Gastroesophageal sphincter (tissue), 4 donors: ENCODE results near the gene TIPRL. TPM values are rescaled to one million over a fixed set of nuclear protein-coding genes. Genes with fewer than 3 reads are reported as not detected.

Source experiments
- ATAC-seq: fragments of 150-250 bp; one replicate; pipeline ENCODE4 v1.9.1; 2016; ENCODE audit warnings: mild to moderate bottlenecking, moderate library complexity
- H3K27ac ChIP-seq, 4 donors: fragments of 200-600 bp; sonication (generic) in 3 of 4; 1 replicate in 3 of 4; 2 replicates in 1 of 4; pipeline ENCODE4 v1.5.1; 2016 to 2019
- H3K27me3 ChIP-seq: fragments of 200-600 bp; sonication (generic); one replicate; pipeline ENCODE4 v1.5.1; 2019
- H3K36me3 ChIP-seq, 2 donors: fragments of 200-600 bp; sonication (generic); one replicate each; pipeline ENCODE4 v1.5.1; 2019; ENCODE audit warnings: control low read depth in 1 of 2
- H3K4me1 ChIP-seq, 3 donors: fragments of 200-600 bp; sonication (generic); 1 replicate in 2 of 3; 2 replicates in 1 of 3; pipeline ENCODE4 v1.5.1; 2016 to 2019; ENCODE audit warnings: control low read depth in 2 of 3
- H3K4me3 ChIP-seq, 2 donors: fragments of 200-600 bp; sonication (generic); one replicate each; pipeline ENCODE4 v1.5.1; 2019; ENCODE audit warnings: mild to moderate bottlenecking in 1 of 2, moderate library complexity in 1 of 2
- H3K9me3 ChIP-seq, 3 donors: fragments of 200-600 bp; sonication (generic); one replicate each; pipeline ENCODE4 v1.5.1; 2017 to 2019; ENCODE audit warnings: control low read depth in 2 of 3
- EP300 ChIP-seq: sonication (generic); formaldehyde crosslinking; IDR thresholded peaks from one replicate; pipeline ENCODE4 v1.6.1; 2017; ENCODE audit warnings: antibody characterized with exemption, mild to moderate bottlenecking
- POLR2A ChIP-seq, 2 donors: fragments of 450-650 bp; IDR thresholded peaks; one replicate each; pipeline ENCODE4 v1.6.1; 2017; ENCODE audit warnings: antibody characterized with exemption in 2 of 2, mild to moderate bottlenecking in 2 of 2, moderate library complexity in 1 of 2
- POLR2AphosphoS5 ChIP-seq: sonication (generic); formaldehyde crosslinking; IDR thresholded peaks from one replicate; pipeline ENCODE4 v1.6.1; 2017; ENCODE audit warnings: antibody characterized with exemption
- WGBS, 2 donors: methylation state at CpG; one replicate each; pipeline ENCODE4 v1.1.5; 2018; ENCODE audit warnings: low coverage in 1 of 2; 5-methylcytosine and 5-hydroxymethylcytosine counted together
- total RNA-seq, 4 donors: library from RNA; depleted of rRNA; stranded (reverse); fragments of >200 nt; gene quantifications; one replicate each; pipeline ENCODE4 v1.1.0, GENCODE V29; 2016
- TF ChIP-seq, protein P1 (sequence below), 4 experiments: fragments of 200-600 bp in 2 of 4; fragments of 450-650 bp in 2 of 4; sonication (generic) in 1 of 4; IDR thresholded peaks; one replicate each; pipeline ENCODE4 v1.5.1; 2017 to 2019; ENCODE audit warnings: antibody characterized with exemption in 4 of 4, mild to moderate bottlenecking in 2 of 4, moderate library complexity in 2 of 4

Gene TIPRL
- total RNA-seq, 4 donors from 2014 or later = 16.7 to 34.9 (median 23.5) TPM

DNA sequence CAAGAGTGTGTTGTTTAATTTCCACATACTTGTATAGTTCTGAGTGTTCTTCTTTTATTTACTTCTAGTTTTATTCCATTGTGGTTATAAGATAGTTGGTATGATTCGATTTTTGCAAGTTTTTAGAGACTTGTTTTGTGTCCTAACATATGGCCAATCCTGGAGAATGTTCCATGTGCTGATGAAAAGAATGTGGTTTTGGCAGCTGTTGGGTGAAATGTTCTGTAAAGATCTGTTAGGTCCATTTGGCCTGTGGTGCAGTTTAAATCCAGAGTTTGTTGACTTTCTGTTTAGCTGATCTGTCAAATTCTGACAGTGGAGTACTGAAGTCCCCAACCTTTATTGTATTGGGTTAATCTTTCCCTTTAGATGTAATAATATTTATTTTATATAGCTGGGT is 19.5 kb upstream of the TIPRL start:
- H3K36me3 ChIP-seq = no peaks in the 10 kb centered on the region
- no peak overlapping the region for H3K27ac ChIP-seq
- WGBS, 2 donors = 35% methylated on average over 1 of the region's 1 CpG; no CpG with 5 or more reads in 1 of the 2 donors
- ATAC-seq = no peak
- peaks cover 3 to 24% (median 3%) of the 10 kb centered on the region in 3 donors for H3K9me3 ChIP-seq
- TF ChIP-seq, protein P1, sequence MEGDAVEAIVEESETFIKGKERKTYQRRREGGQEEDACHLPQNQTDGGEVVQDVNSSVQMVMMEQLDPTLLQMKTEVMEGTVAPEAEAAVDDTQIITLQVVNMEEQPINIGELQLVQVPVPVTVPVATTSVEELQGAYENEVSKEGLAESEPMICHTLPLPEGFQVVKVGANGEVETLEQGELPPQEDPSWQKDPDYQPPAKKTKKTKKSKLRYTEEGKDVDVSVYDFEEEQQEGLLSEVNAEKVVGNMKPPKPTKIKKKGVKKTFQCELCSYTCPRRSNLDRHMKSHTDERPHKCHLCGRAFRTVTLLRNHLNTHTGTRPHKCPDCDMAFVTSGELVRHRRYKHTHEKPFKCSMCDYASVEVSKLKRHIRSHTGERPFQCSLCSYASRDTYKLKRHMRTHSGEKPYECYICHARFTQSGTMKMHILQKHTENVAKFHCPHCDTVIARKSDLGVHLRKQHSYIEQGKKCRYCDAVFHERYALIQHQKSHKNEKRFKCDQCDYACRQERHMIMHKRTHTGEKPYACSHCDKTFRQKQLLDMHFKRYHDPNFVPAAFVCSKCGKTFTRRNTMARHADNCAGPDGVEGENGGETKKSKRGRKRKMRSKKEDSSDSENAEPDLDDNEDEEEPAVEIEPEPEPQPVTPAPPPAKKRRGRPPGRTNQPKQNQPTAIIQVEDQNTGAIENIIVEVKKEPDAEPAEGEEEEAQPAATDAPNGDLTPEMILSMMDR (IDR thresholded peaks at IDR 0.05) = no peak
- TF ChIP-seq POLR2A (IDR thresholded peaks at IDR 0.05) (no peak), POLR2AphosphoS5 (no peak), EP300 (no peak)
- no peaks in the 10 kb centered on the region for H3K4me1 ChIP-seq
- H3K27me3 ChIP-seq = no peaks in the 10 kb centered on the region
- H3K4me3 ChIP-seq = no peak overlapping the region

DNA sequence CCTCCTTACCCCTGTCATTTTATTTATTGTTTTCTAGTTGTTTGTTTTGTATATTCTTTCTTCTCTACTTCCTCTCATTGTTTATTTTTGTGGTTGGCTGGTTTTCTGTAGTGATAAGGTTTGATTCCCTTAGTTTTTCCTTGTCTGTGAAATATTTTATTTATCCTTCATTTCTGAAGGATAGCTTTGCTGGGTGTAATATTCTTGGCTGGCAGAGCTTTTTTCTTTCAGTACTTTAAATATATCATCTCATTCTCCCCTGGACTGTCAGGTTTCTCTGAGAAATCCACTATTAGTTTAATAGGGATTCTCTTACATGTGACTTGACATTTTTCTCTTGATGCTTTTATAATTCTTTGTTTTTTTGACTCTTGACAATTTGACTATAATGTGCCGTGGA is 18.8 kb upstream of the TIPRL start:
- Histone ChIP-seq H3K27ac (no peak overlapping the region), H3K9me3 (peaks cover 3 to 24% (median 3%) of the 10 kb centered on the region in 3 donors), H3K36me3 (no peaks in the 10 kb centered on the region), H3K4me1 (no peaks in the 10 kb centered on the region), H3K4me3 (no peak overlapping the region), H3K27me3 (no peaks in the 10 kb centered on the region)
- WGBS, 2 donors = 92 to 100% methylated on average over 1 of the region's 1 CpG
- ATAC-seq = no peak
- no peak for TF ChIP-seq POLR2AphosphoS5
- TF ChIP-seq POLR2A (IDR thresholded peaks at IDR 0.05) = no peak
- TF ChIP-seq EP300 = no peak
- TF ChIP-seq, protein P1 (IDR thresholded peaks at IDR 0.05) = no peak

DNA sequence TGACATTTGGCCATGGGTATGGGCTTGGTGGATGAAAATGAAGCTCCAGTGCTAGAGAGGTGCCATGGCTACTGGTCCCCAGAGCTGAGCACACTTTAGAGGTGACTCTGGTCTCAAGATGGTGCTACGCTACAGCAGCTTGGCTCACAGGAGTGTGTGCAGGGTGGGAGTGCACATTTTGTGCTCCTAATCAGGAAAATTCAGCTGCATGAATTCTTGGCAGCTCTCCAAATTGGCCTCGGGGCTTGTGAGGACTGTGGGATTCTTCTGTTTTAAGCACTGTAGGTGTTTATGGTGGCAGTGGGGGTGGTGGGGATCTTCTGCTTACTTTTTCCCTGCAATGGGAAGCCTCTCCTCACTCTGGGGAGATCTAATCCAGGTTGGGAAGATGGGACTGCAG is 17.3 kb upstream of the TIPRL start:
- Histone ChIP-seq H3K27me3 (no peaks in the 10 kb centered on the region), H3K36me3 (no peaks in the 10 kb centered on the region), H3K9me3 (peaks cover 3 to 24% (median 3%) of the 10 kb centered on the region in 3 donors), H3K27ac (no peak overlapping the region), H3K4me1 (no peaks in the 10 kb centered on the region), H3K4me3 (no peak overlapping the region)
- no peak for ATAC-seq
- TF ChIP-seq EP300 = no peak
- TF ChIP-seq, protein P1 (IDR thresholded peaks at IDR 0.05) = no peak
- no peak for TF ChIP-seq POLR2A (IDR thresholded peaks at IDR 0.05)
- TF ChIP-seq POLR2AphosphoS5 = no peak
- WGBS, 2 donors = 40% methylated on average over 1 of the region's 2 CpGs; no CpG with 5 or more reads in 1 of the 2 donors

DNA sequence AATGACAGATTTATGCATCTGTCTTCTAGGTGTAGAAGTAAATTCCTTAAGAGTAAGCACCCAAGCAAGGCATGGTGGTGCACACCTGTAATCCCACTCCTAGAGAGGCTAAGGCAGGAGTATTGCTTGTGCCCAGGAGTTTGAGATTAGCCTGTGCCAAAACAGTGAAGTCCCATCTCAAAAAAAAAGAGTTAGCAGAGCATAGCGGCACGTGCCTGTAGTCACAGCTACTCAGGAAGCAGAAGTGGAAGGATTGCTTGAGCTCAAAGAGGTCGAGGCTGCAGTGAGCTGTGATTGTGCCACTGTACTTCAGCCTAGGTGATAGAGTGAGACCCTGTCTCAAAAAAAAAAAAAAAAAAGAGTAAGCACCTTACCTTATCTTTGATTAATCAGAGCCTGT is 15.1 kb upstream of the TIPRL start:
- H3K36me3 ChIP-seq = no peaks in the 10 kb centered on the region
- H3K9me3 ChIP-seq = peaks cover 0 to 14% (median 3%) of the 10 kb centered on the region in 3 donors
- TF ChIP-seq POLR2AphosphoS5 (no peak), POLR2A (IDR thresholded peaks at IDR 0.05) (no peak)
- H3K4me1 ChIP-seq = no peaks in the 10 kb centered on the region
- WGBS, 2 donors = 67 to 80% methylated on average over 2 to 3 of the region's 3 CpGs
- no peak overlapping the region for H3K4me3 ChIP-seq
- no peak overlapping the region for H3K27ac ChIP-seq
- H3K27me3 ChIP-seq = no peaks in the 10 kb centered on the region
- no peak for ATAC-seq

DNA sequence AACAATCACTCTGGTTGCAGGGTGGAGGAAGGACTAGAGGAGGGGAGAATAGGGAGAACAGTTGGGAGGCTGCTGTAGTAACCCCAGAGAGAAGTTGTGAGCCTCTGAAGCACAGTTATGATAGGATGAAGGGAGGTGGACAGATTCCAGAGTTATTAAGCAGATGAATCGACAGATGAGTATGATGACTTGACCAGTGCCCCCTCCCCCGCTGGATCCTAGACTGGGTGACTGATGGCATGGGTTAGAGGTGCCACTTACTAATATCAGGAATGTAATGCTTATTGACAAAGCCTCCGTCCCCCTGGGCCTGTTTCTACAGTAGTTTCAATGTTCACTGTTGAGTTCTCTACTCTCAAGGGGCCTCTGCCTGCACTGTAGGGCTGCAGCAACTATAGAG is 14.0 kb upstream of the TIPRL start:
- Histone ChIP-seq H3K36me3 (no peaks in the 10 kb centered on the region), H3K27me3 (no peaks in the 10 kb centered on the region), H3K9me3 (peaks cover 0 to 10% (median 3%) of the 10 kb centered on the region in 3 donors), H3K4me3 (no peak overlapping the region), H3K27ac (no peak overlapping the region), H3K4me1 (no peaks in the 10 kb centered on the region)
- ATAC-seq = no peak
- TF ChIP-seq EP300 (no peak), POLR2AphosphoS5 (no peak), POLR2A (IDR thresholded peaks at IDR 0.05) (no peak)
- TF ChIP-seq, protein P1 (IDR thresholded peaks at IDR 0.05) = no peak
- 77 to 91% methylated on average over 3 of the region's 3 CpGs for WGBS, 2 donors
